Neutrophil (primary cell): Measurements from ENCODE around the gene ARHGAP21.

Source experiments
- H3K27ac ChIP-seq: fragments of 200-600 bp; sonication (generic); 2 replicates; pipeline ENCODE4 v1.5.1; 2016; ENCODE audit warnings: mild to moderate bottlenecking, moderate library complexity
- H3K27me3 ChIP-seq: fragments of 200-600 bp; sonication (generic); 2 replicates; pipeline ENCODE4 v1.6.0; 2016; ENCODE audit warnings: mild to moderate bottlenecking
- H3K36me3 ChIP-seq: fragments of 200-600 bp; sonication (generic); 2 replicates; pipeline ENCODE4 v1.5.1; 2017
- H3K4me1 ChIP-seq, 2 experiments: fragments of 200-600 bp in 1 of 2; sonication (generic) in 1 of 2; 1 replicate in 1 of 2; 2 replicates in 1 of 2; pipeline versions ENCODE4 v1.5.1 to v1.6.1; 2013 to 2016; ENCODE audit warnings: low read depth in 1 of 2, low read length in 1 of 2, mild to moderate bottlenecking in 1 of 2, moderate library complexity in 1 of 2; ENCODE audit not compliant: control insufficient read depth in 1 of 2, insufficient read depth in 1 of 2
- H3K4me3 ChIP-seq, 2 experiments: fragments of 200-600 bp in 1 of 2; sonication (generic) in 1 of 2; 1 replicate in 1 of 2; 2 replicates in 1 of 2; pipeline ENCODE4 v1.5.1; 2013 to 2016; ENCODE audit warnings: low read depth in 1 of 2, low read length in 1 of 2, mild to moderate bottlenecking in 1 of 2, moderate library complexity in 1 of 2
- H3K9me3 ChIP-seq: fragments of 200-600 bp; sonication (generic); 2 replicates; pipeline ENCODE4 v1.5.1; 2016
- CTCF ChIP-seq: fragments of 200-600 bp; sonication (generic); IDR thresholded peaks from 2 replicates; pipeline ENCODE4 v1.5.1; 2016; ENCODE audit warnings: antibody characterized with exemption

Gene ARHGAP21

GRCh38 chr10:24706479-24707118 lies 17.1 kb downstream of the ARHGAP21 start:
- no peak for TF ChIP-seq CTCF
- H3K27ac ChIP-seq = no peak overlapping the region
- no peaks in the 10 kb centered on the region for H3K36me3 ChIP-seq
- no peak overlapping the region for H3K4me3 ChIP-seq
- H3K27me3 ChIP-seq = no peaks in the 10 kb centered on the region
- no peaks in the 10 kb centered on the region for H3K9me3 ChIP-seq
- H3K4me1 ChIP-seq = no peaks in the 10 kb centered on the region

DNA sequence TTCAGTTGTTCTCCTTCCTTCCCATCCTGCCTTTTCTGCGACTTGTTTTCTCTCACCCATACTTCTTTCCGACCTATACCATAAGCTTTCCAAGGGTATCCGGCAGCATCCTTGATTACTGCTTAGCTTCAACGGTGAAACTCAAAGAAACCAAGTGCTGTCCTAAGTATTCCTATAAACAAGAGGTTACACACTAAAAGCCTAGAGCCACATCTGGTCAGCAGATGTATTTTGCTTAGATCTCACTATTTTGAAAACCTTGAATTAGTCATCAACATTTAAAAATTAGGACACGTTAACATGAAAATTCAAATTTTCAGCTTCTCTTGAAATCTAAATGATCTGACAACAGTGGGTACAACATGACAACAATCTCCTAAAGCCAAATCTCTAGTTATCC lies 20.0 kb downstream of the ARHGAP21 start:
- H3K27me3 ChIP-seq = no peaks in the 10 kb centered on the region
- no peak overlapping the region for H3K4me3 ChIP-seq
- H3K9me3 ChIP-seq = no peaks in the 10 kb centered on the region
- no peaks in the 10 kb centered on the region for H3K36me3 ChIP-seq
- no peaks in the 10 kb centered on the region for H3K4me1 ChIP-seq
- TF ChIP-seq CTCF = no peak
- no peak overlapping the region for H3K27ac ChIP-seq

DNA sequence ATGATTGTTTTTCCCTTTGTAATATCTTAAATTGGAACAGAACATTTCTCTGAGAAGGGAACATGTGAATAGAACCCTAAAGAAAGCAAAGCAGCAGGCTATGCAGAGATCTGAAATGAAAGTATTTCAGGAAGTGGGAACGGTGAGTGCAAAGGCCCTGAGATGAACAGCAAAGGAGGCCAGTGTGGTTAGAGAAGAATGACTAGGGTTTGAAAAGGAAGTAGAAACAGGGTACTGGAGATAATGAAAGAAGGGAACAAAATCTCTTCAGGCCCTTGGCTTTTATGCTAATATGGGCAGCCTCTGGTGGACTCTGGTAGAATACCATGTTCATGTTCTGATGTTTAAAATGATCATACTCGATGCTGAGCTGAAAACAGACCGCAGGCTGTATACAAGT lies 22.2 kb downstream of the ARHGAP21 start:
- Histone ChIP-seq H3K36me3 (no peaks in the 10 kb centered on the region), H3K27me3 (no peaks in the 10 kb centered on the region), H3K4me1 (no peaks in the 10 kb centered on the region), H3K9me3 (no peaks in the 10 kb centered on the region), H3K4me3 (no peak overlapping the region), H3K27ac (no peak overlapping the region)
- no peak for TF ChIP-seq CTCF

DNA sequence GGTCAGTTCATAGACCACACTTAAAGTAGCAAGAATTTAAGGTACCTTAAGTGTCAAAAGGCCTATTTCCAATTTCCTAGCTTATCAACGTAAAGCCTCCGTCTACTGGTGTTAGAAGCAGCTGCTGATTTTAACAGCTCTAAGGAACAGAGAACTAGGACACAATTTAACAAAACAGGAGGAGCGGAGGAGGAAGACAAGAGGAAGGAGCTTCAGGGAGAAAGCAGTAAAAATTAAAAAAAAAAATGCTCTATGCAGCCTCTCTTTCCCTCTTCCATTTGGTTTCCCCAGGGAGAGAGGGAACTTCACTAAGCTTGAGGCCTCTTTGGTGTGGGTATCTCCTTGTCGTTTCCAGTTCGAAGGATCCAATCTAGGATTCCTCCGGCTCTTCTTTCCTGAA lies 22.7 kb downstream of the ARHGAP21 start:
- Histone ChIP-seq H3K36me3 (no peaks in the 10 kb centered on the region), H3K27ac (no peak overlapping the region), H3K27me3 (no peaks in the 10 kb centered on the region), H3K4me3 (no peak overlapping the region), H3K9me3 (no peaks in the 10 kb centered on the region), H3K4me1 (no peaks in the 10 kb centered on the region)
- no peak for TF ChIP-seq CTCF

DNA sequence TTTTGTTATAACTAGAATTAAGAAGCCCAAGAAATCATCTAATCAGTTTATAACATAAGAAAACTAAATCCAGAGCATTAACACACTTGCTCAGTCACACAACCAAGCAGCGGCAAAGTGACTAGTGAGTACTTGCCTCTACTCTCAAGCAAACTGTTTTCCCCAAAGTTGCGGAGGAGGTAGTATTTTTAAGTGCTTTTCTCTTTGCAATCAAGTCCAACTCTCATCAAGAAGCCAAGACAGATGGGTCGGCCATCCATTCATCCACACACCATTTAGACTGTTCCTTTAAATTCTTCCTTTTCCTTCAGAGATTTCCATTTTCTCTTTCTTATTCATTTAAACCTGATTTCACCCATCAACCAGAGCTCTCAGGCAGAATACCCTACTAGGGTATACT lies 25.4 kb downstream of the ARHGAP21 start:
- no peak for TF ChIP-seq CTCF
- Histone ChIP-seq H3K27me3 (no peaks in the 10 kb centered on the region), H3K27ac (no peak overlapping the region), H3K36me3 (no peaks in the 10 kb centered on the region), H3K4me1 (no peaks in the 10 kb centered on the region), H3K9me3 (no peaks in the 10 kb centered on the region), H3K4me3 (no peak overlapping the region)

DNA sequence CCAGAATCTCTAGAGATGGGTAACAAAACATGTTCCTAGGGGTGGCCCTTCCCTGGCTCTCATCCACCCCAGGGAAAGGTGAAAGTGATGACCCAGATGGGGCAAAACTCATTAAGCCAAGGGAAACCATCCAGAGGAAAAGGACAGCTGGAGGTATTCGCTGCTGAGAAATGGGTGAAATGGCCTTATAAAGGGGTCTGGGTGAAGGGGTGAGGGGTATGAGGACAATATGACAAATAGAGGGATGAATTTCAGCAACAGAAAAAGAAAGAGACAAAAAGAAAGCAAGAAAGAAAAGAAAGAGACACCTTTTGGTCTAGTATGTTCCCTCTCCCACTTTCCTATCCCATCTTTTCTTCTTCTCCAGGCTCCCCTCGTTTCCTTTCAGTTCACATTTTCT lies 26.6 kb downstream of the ARHGAP21 start:
- TF ChIP-seq CTCF = no peak
- Histone ChIP-seq H3K36me3 (no peaks in the 10 kb centered on the region), H3K9me3 (no peaks in the 10 kb centered on the region), H3K4me3 (no peak overlapping the region), H3K27ac (no peak overlapping the region), H3K27me3 (no peaks in the 10 kb centered on the region), H3K4me1 (no peaks in the 10 kb centered on the region)
